HG03196 (cell line): Measurements from ENCODE around the gene CRIP3.

Experiments
- ATAC-seq: cut with Tn5 transposase; IDR thresholded peaks from one replicate; pipeline ENCODE4 v1.9.1; 2021; ENCODE audit not compliant: unreplicated experiment

The CRIP3 gene

DNA sequence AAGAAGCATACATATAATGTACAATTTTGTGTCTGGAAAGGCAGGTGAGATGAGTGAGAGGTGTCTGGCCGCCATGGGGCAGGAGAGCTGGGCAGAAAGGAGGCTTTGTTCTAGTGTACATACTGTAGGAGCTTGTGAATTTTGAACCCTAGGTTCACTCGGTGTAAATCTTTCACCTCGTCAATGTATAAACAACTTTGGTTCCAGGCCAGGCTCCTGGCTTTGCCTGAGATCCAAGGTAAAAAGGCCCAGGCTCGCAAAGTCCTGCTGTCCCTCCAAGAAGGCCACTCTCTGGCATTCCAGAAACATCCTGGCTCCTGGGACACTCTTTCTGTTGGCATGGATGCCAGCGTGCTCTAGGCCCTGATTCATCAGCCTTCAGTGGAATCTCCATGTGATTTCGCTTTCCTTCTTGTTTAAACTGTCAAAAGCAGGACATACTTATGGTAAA lies 17.7 kb downstream of the CRIP3 start:
- ATAC-seq = no peak

DNA sequence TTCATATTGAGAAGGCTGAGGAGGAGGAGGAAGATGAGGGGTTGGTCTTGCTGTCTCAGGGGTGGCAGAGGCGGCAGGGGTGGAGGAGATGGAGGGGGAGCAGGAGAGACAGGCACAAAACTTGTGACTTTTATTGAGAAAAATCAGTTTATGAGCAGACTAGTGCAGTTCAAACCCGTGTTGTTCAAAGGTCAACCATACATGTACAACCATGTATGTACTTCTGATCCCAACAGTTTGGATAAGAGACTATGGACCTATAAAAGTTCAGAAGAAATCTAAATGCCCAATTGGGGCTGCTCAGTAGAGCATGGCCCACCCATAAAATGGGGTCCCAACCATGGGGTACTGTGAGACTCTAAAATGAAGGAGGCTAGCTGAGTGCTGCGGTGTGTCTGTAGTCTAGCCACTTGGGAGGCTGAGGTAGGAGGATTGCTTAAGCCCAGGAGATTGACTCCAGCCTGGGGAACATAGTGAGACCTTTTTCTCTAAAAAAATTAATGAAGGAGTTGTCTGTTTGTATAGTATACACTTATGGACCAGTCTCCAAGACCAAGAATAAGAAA lies 18.2 kb downstream of the CRIP3 start:
- no peak for ATAC-seq

DNA sequence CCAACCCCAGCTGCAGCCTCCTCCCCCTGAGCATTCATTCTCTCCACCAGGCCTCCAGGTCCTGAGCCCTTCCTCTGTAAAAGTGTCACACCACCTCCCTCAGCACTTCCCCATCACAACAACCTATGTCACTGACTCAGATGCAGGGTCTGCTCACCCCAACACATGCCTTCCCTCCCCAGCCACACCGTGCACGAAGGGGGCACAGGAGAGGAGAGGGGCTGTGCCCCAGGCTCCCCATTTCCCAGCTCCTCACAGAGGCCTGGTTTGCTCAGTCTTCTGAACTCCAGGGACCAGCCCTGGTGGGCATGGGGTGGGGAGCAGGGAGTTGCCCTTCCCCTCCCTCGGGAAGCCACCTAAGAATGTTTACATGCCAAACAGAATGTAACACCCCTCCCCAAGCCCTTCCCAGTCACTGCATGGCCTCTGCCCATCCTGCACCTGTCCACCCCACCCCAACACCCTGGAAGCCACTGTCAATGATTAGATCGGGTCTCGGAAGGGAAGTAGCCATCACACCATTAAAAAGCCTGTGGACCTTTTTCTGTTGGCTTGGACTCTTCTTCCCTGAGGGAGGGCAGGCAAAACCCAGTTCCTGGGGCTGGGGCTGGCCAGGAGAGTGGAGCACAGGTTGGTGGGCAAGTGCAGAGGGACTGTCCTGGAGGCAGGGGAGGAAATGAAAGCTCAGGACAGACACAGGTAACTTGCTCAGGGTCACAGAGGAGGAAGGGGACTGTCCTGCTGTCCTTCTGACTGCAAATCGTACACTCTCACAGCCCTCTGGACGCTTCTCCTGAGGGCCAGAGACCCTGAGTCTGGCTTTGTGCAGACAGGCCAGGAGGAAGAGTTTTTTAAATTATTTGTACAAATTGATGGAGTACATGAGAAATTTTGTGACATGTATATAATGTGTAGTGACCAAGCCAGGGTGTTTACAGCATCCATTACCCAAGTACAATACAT lies 20.6 kb downstream of the CRIP3 start:
- no peak for ATAC-seq

DNA sequence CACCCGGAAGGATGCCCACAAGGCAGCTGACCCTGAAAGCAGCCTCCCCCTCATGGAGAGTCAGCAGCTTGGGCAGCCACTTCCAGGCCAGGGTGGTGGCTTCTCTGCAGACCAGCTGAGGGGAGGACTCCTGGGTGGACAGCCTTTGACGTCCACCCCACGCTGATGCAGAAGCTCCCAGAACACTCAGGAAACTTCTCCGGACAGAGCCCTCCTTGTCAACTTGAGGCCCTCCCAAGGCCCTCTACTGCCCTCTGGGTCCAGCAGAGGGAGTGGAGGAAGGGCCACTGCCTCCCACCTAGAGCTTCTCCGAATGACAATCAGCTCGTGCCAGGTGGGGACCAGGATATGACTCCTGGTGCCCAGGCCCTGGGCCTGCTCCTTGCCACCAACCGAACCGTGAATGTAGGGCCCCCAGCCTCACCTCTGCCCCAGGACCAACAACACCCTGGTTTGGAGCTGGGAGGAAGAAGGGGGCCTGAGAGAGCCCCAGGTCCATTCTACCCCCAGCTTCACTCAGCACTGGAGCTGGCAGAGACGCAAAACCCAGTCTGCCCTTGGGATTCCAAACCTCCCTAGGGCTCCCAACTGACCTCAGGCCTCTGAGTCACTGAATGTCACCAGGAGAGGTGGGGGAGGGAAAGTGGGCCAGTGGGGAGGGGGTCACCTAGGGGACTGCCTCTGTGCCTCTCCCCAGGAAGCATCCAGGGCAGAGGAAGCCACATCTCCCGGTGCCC lies 21.5 kb downstream of the CRIP3 start:
- ATAC-seq = no peak

DNA sequence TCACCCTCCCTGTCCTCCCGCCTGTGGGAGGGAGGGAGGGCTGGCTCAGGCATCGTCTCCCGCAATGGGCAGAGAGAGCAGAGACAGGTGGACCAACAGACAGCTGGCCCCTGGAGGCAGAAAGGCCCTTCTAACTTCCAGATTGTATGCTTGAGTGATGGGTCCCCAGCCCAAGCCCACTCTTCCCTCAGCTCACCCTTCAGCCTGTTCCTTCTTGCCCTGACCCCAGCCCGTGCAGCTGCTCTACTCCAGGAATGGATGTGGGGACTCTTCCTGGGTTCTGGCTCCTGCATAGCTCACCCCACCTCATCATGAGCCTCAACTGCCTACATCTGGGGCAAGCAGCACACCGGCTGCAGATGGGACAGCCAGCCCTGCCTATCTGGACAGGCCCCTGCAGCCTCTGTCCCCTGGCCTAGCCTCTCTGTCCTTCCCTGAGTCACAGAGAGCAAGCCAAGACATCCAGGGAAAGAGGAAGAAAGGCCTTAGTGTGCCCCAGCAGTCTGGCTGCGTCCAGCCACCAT lies 22.1 kb downstream of the CRIP3 start:
- ATAC-seq = no peak

DNA sequence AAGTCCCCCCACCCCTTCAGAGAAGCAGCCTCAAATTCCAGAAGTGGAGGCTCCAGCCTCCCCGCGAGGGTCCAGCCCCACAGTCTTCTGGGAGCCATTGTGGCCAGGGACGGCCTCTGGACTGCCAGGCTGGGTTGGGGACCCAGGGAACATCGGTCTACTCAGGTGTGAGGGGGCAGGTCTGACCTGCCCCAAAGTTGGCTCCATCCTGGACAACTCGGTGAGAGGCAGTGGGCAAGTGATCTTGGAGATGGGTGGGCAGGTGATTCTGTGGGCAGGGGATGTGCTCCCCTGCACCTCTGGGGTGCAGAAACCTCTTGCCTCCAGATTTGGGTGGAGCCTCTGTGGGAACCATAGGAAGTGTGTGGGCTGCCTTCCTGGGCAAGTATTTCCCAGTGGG lies 22.8 kb downstream of the CRIP3 start:
- ATAC-seq = no peak

DNA sequence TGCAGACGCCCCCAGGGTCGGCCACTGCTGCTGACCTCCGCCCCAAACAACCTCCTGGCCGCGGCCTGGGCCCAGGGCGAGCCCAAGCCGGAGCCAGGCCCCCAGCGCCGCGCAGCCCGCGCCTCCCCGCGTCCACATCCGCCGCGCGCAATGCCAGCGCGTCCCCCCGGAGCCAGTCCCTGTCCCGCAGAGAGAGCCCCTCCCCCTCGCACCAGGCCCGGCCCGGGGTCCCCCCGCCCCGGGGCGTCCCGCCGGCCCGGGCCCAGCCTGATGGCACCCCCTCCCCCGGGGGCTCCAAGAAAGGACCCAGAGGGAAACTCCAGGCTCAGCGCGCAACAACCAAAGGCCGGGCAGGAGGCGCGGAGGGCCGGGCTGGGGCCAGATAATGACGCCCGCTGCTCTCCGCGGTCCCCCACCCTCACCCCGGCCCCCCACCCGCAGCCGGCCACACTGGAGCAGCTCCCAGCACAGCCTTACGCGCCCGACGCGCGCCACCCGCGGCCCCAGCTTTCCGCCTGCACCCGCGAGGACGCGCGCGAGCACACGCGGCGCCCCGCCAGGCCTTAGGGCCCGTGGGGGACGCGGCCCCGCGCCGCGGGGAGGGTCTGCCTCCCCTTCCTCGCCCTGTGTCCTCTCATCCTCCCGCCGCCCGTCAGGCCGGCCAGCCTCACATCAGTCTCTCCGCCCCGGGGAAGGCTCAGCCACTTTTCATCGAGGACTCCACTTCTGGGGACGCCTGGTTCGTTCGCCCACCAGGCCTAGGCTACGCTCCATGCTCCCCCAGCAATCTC lies 23.4 kb downstream of the CRIP3 start:
- ATAC-seq = no peak

DNA sequence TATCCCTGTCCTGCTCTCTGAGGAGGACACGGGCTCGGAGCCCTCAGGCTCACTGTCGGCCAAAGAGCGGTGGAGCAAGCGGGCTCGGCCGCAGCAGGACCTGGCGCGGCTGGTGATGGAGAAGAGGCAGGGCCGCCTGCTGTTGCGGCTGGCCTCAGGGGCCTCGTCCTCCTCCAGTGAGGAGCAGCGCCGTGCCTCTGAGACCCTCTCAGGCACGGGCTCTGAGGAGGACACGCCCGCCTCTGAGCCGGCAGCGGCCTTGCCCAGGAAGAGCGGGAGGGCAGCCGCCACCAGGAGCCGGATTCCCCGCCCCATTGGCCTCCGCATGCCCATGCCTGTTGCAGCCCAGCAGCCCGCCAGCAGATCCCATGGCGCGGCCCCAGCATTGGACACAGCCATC lies 24.7 kb downstream of the CRIP3 start:
- ATAC-seq = no peak

DNA sequence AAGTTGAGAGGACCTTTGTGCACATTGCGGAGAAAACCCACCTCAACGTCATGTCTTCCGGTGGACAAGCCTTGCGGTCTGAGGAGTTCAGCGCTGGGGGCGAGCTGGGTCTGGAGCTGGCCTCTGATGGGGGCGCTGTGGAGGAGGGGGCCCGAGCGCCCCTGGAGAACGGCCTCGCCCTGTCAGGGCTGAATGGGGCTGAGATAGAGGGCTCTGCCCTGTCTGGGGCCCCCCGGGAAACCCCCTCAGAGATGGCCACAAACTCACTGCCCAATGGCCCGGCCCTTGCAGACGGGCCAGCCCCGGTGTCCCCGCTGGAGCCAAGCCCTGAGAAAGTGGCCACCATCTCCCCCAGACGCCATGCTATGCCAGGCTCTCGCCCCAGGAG lies 25.1 kb downstream of the CRIP3 start:
- no peak for ATAC-seq

DNA sequence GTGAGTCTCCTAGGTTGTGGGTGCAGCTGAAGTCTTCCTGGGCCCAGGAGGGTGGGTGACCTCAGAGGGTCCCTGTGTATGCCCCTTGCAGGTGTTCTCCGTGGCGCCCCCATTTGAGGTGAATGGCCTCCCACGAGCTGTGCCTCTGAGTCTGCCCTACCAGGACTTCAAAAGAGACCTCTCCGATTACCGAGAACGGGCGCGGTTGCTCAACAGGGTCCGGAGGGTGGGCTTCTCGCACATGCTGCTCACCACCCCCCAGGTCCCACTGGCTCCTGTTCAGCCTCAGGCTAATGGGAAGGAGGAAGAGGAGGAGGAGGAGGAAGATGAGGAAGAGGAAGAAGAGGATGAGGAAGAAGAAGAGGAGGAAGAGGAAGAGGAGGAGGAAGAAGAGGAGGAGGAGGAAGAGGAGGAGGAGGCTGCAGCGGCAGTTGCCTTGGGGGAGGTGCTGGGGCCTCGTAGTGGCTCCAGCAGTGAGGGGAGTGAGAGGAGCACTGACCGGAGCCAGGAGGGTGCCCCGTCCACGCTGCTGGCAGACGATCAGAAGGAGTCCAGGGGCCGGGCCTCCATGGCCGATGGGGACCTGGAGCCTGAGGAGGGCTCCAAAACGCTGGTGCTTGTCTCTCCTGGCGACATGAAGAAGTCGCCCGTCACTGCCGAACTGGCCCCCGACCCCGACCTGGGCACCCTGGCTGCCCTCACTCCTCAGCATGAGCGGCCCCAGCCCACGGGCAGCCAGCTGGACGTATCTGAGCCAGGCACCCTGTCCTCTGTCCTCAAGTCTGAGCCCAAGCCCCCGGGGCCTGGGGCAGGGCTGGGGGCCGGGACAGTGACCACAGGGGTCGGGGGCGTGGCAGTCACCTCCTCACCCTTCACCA lies 25.8 kb downstream of the CRIP3 start:
- no peak for ATAC-seq

DNA sequence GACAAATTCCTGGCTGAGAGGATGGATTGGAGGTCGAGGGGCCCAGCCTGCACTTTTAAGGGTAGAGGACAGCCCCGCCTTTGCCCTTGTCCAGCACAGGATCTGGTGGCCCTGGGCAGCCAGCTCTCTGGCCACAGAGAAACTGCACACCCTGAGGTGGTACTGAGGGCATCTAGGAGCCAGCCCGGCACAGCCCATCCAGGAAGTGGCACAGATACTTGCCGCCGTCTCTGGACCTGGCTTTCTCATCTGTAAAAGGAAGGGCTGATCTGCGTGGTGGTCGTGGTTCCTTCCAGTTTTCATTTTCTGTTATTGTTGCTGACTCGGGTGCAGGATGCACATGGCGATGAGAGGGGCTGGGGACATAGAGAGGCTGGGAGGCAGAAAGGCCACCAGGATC lies 26.6 kb downstream of the CRIP3 start:
- no peak for ATAC-seq

DNA sequence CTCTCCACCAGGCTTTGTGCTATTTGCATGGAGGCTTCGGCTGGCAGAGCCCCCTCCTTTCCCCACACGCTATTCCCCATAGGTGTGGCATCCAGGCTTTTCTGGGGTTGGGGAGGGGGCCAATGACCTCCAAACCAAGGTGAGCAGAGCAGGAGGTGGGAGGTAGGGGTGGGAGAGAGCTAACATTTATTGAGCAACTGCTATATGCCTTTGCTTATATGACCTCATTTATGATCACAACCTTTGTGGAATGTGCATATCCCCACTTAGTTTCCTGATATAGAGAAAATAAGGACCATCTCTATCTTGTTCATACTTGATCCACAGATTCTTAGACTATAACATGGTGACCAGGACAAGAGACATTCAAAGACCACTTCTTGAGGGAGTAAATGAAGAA lies 28.4 kb downstream of the CRIP3 start:
- ATAC-seq = no peak

DNA sequence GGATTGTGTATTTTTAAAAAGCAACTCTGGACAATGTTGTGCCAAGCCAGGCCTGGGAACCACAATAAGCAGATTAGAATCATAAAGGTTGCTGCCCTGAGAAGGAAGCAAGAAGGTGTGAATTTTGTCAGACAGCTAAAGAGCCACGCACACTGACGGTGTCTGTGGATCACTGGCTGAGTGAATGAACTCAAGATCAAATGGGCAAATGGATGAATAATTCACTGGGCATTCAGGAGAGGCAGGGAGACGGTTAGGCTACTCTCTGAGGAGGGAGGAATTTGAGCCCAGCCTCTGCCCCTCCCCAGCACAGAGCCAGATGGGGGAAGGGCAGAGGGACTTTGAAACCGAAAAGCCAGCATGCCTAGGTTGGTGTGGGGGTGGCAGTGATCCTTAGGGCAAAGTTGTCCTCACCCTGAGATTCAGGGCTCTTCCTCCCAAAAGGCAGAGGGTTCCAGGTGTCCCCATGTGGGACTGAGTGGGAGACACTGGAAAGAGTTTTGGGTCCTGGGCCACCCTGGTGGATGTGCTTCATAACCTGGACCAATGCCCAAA lies 30.0 kb downstream of the CRIP3 start:
- no peak for ATAC-seq

DNA sequence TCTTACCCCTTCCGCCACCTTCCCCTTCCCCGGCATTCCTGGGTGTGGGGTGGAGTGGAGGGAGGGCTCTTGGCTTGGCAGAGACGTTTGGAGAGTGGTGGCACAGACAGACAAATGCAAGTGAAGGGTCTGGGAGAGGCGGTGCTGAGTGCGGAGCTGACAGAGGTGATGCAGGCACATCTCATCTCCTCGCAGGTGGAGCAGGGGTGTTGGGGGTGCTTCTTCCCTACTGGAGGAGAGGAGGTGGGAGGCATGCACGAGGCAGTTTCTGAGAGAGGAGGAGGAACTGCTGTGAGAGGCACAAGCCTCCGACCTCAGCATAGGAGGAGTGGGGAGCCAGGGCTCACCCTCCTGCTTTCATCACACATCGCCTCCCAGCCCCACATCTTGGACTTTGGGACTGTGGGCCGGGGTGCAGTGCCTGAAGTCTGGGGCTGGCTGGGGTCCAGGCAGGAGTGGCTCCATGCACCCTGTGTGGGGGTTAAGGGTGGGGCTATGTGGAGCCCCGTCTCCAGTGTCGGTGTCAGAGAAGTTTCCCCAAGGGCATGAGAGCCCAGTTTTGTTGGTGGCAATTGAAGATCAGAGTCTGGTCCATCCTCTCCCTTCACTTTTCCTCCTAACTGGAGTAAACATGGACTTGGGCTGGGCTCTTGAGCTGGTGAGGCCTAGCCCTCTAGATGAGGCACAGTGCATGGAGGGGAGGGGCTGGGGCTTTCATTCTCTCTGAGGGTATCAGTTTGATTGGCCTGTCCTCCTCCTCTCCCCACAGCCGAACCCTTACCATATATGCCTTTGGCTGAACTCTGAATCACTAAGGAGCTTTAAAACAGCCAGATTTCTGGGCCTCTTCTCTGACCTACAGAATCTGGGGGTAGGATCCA lies 30.7 kb downstream of the CRIP3 start:
- ATAC-seq = no peak

DNA sequence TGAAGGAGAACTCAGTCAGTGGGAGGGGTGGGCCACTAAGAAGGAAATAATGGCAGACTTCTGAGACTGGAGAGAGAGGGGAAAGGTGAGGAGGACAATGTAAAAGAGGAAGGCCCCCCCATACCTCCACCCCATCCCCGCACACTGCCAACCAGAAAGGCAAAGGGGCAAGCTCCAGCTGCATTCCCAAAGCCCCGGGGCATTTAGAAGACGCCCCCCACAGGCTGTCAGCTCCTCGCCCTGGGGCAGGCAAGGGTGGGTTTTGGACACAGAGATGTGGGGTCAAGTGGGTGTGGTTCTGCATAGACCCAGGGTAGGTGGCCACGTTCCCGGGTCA lies 31.4 kb downstream of the CRIP3 start:
- no peak for ATAC-seq

DNA sequence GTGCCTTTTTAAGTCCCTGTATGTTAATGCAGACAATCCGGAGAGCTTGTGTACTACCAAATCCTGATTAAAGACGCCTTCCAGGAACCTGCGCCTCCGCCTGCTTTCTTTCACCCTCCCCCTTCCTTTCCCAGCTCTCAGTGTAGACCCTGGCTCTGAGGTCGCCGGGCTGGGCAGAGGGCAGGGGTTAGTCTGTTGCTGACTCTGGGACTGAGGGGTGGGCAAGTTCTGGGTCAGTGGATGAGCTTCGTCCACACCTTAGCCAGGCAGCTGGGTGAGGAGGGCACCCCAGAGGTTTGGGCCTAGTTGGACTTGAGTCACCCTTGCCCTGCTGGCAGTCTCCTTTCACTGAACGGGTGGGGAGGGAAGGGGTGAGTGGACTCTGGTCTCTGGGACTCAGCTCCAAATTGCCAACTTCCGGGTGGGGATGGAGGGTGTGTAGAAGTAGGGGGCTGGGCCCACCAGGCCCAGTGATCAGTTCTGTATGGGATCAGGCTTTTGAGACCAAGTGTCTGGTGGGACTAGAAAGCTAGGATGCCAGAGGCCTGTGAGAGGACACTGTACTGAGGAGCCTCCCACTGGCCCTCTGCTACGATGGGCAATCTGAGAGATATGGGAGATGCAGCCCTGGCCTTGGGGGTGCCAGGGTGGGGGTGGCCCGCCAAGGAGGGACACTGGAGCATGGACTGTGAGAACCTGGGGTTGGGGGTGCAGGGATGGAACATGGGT lies 31.9 kb downstream of the CRIP3 start:
- ATAC-seq = no peak

DNA sequence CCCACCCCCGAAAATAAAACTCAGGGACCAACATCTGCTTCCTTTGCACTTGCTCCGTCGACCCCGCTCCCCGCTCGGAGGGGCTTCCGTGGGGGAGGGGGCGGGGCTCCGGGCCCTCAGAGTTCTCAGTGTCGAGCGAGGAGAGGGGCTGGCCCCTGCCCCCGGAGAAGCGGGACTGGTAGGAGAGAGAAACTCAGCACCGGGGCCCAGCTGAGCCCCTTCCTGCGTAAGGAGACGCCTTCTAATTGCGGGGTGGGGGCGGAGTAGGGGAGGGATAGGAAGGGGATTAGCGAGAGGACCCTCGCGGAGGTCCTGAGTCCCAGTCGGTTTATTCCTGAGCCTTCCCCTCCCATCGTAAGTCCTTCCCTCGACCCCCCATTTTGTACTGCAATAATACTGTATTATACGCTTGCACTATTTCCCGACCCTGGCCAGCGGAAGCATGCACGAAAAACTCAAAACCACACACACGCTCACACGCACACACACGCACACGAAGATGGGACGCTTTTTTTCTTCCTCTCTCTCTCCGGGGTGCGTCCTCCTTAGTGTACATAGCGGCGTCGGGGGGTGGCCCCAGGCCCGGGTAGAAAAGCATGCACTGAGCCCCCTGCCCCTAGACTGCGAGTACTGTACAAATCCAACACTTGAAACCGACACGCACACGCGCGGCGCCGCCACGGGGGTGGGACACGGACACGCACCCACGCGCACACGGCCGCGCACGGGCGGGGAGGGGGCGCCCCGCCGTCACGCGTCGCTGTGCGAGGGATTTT lies 32.6 kb downstream of the CRIP3 start:
- no peak for ATAC-seq
